Sigmoid colon (tissue), 4 donors: ENCODE results near the gene PAK6.

ENCODE experiments used
- CTCF ChIP-seq, 4 experiments: fragments of 450-650 bp in 3 of 4; fragments of 200-600 bp in 1 of 4; IDR thresholded peaks; one replicate each; pipeline ENCODE4 v1.5.1; 2016 to 2019; ENCODE audit warnings: antibody characterized with exemption in 4 of 4, mild to moderate bottlenecking in 3 of 4, moderate library complexity in 2 of 4
- EP300 ChIP-seq, 4 donors: sonication (generic); formaldehyde crosslinking; IDR thresholded peaks; one replicate each; pipeline ENCODE4 v1.6.1; 2017; ENCODE audit warnings: antibody characterized with exemption in 4 of 4
- POLR2A ChIP-seq, 2 donors: fragments of 450-650 bp; IDR thresholded peaks; one replicate each; pipeline ENCODE4 v1.6.1; 2016; ENCODE audit warnings: antibody characterized with exemption in 2 of 2, mild to moderate bottlenecking in 2 of 2, moderate library complexity in 2 of 2
- POLR2AphosphoS5 ChIP-seq, 4 donors: sonication (generic); formaldehyde crosslinking; IDR thresholded peaks; one replicate each; pipeline ENCODE4 v1.6.1; 2017; ENCODE audit warnings: antibody characterized with exemption in 4 of 4

GRCh38 chr15:40242601-40243000 is 3.7 kb downstream of the PAK6 start:
- TF ChIP-seq POLR2A (IDR thresholded peaks at IDR 0.05) (no peak), POLR2AphosphoS5 (IDR thresholded peaks at IDR 0.05) (no peak), CTCF (IDR thresholded peaks at IDR 0.05) (no peak), EP300 (IDR thresholded peaks at IDR 0.05) (no peak)
